ENCODE results near the gene PSMA2. TPM values are rescaled to one million over a fixed set of nuclear protein-coding genes. Genes with fewer than 3 reads are reported as not detected.

PSMA2 gene
- polyA plus RNA-seq, 2 donors: 36.2 to 103 TPM

GRCh38 chr7:42945821-42946626, 14.1 kb upstream of the PSMA2 start:
- Histone ChIP-seq H3K27me3 (ENCODE audit: control insufficient read depth in 1 of 2, insufficient read depth in 2 of 2, low read length in 2 of 2) (no peaks in the 10 kb centered on the region), H3K4me3 (ENCODE audit: low read depth in 1 of 2, low read length in 2 of 2) (no peak overlapping the region), H3K27ac (ENCODE audit: low read depth in 2 of 2, low read length in 1 of 2) (no peak overlapping the region), H3K36me3 (ENCODE audit: control insufficient read depth in 2 of 2, insufficient read depth in 2 of 2, low read length in 1 of 2) (no peaks in the 10 kb centered on the region), H3K4me1 (ENCODE audit: control insufficient read depth in 2 of 2, insufficient read depth in 2 of 2, low read length in 1 of 2) (no peaks in the 10 kb centered on the region), H3K9me3 (ENCODE audit: control insufficient read depth in 2 of 2, insufficient read depth in 1 of 2, low read depth in 1 of 2, low read length in 1 of 2) (no peaks in the 10 kb centered on the region)
- 33 to 34% methylated on average over 4 of the region's 4 CpGs for WGBS, 2 donors

GRCh38 chr7:42940985-42941847, 9.2 kb upstream of the PSMA2 start:
- Histone ChIP-seq H3K36me3 (ENCODE audit: control insufficient read depth in 2 of 2, insufficient read depth in 2 of 2, low read length in 1 of 2) (peaks cover 0 to 7% of the 10 kb centered on the region in 2 donors), H3K4me3 (ENCODE audit: low read depth in 1 of 2, low read length in 2 of 2) (no peak overlapping the region), H3K27ac (ENCODE audit: low read depth in 2 of 2, low read length in 1 of 2) (no peak overlapping the region), H3K9me3 (ENCODE audit: control insufficient read depth in 2 of 2, insufficient read depth in 1 of 2, low read depth in 1 of 2, low read length in 1 of 2) (no peaks in the 10 kb centered on the region), H3K4me1 (ENCODE audit: control insufficient read depth in 2 of 2, insufficient read depth in 2 of 2, low read length in 1 of 2) (no peaks in the 10 kb centered on the region), H3K27me3 (ENCODE audit: control insufficient read depth in 1 of 2, insufficient read depth in 2 of 2, low read length in 2 of 2) (no peaks in the 10 kb centered on the region)
- WGBS, 2 donors: 54% methylated on average over 13 of the region's 13 CpGs

GRCh38 chr7:42939457-42940240, 7.7 kb upstream of the PSMA2 start:
- Histone ChIP-seq H3K9me3 (ENCODE audit: control insufficient read depth in 2 of 2, insufficient read depth in 1 of 2, low read depth in 1 of 2, low read length in 1 of 2) (no peaks in the 10 kb centered on the region), H3K36me3 (ENCODE audit: control insufficient read depth in 2 of 2, insufficient read depth in 2 of 2, low read length in 1 of 2) (peaks cover 0 to 7% of the 10 kb centered on the region in 2 donors), H3K4me1 (ENCODE audit: control insufficient read depth in 2 of 2, insufficient read depth in 2 of 2, low read length in 1 of 2) (no peaks in the 10 kb centered on the region), H3K27ac (ENCODE audit: low read depth in 2 of 2, low read length in 1 of 2) (no peak overlapping the region), H3K4me3 (ENCODE audit: low read depth in 1 of 2, low read length in 2 of 2) (no peak overlapping the region), H3K27me3 (ENCODE audit: control insufficient read depth in 1 of 2, insufficient read depth in 2 of 2, low read length in 2 of 2) (no peaks in the 10 kb centered on the region)
- 74 to 79% methylated on average over 4 of the region's 4 CpGs for WGBS, 2 donors

- H3K4me1 ChIP-seq (ENCODE audit: control insufficient read depth in 2 of 2, insufficient read depth in 2 of 2, low read length in 1 of 2): peaks cover 0 to 3% of the 10 kb centered on the region in 2 donors
- H3K4me3 ChIP-seq (ENCODE audit: low read depth in 1 of 2, low read length in 2 of 2): no peak overlapping the region
- WGBS, 2 donors: 92 to 93% methylated on average over 5 of the region's 5 CpGs
- H3K27ac ChIP-seq (ENCODE audit: low read depth in 2 of 2, low read length in 1 of 2): no peak overlapping the region
- H3K27me3 ChIP-seq (ENCODE audit: control insufficient read depth in 1 of 2, insufficient read depth in 2 of 2, low read length in 2 of 2): no peaks in the 10 kb centered on the region
- H3K9me3 ChIP-seq (ENCODE audit: control insufficient read depth in 2 of 2, insufficient read depth in 1 of 2, low read depth in 1 of 2, low read length in 1 of 2): no peaks in the 10 kb centered on the region
- H3K36me3 ChIP-seq (ENCODE audit: control insufficient read depth in 2 of 2, insufficient read depth in 2 of 2, low read length in 1 of 2): peaks cover 0 to 7% of the 10 kb centered on the region in 2 donors
Measured at GRCh38 chr7:42935861-42936260, 3.9 kb upstream of the PSMA2 start.

- Histone ChIP-seq H3K27ac (ENCODE audit: low read depth in 2 of 2, low read length in 1 of 2) (no peak overlapping the region), H3K4me1 (ENCODE audit: control insufficient read depth in 2 of 2, insufficient read depth in 2 of 2, low read length in 1 of 2) (peaks cover 0 to 3% of the 10 kb centered on the region in 2 donors), H3K9me3 (ENCODE audit: control insufficient read depth in 2 of 2, insufficient read depth in 1 of 2, low read depth in 1 of 2, low read length in 1 of 2) (no peaks in the 10 kb centered on the region), H3K4me3 (ENCODE audit: low read depth in 1 of 2, low read length in 2 of 2) (no peak overlapping the region), H3K36me3 (ENCODE audit: control insufficient read depth in 2 of 2, insufficient read depth in 2 of 2, low read length in 1 of 2) (peaks cover 0 to 2% of the 10 kb centered on the region in 2 donors), H3K27me3 (ENCODE audit: control insufficient read depth in 1 of 2, insufficient read depth in 2 of 2, low read length in 2 of 2) (no peaks in the 10 kb centered on the region)
- 78 to 79% methylated on average over 3 of the region's 3 CpGs for whole genome bisulfite sequencing, 2 donors
Measured at GRCh38 chr7:42934291-42934690, 2.3 kb upstream of the PSMA2 start.

- peak overlapping the region; percentile 81 to 99 for H3K4me3 ChIP-seq (ENCODE audit: low read depth in 1 of 2, low read length in 2 of 2)
- no peaks in the 10 kb centered on the region for H3K9me3 ChIP-seq (ENCODE audit: control insufficient read depth in 2 of 2, insufficient read depth in 1 of 2, low read depth in 1 of 2, low read length in 1 of 2)
- whole genome bisulfite sequencing, 2 donors: 2 to 3% methylated on average over 17 of the region's 17 CpGs
- H3K27ac ChIP-seq (ENCODE audit: low read depth in 2 of 2, low read length in 1 of 2): peak overlapping the region; percentile 42 to 86
- H3K27me3 ChIP-seq (ENCODE audit: control insufficient read depth in 1 of 2, insufficient read depth in 2 of 2, low read length in 2 of 2): no peaks in the 10 kb centered on the region
- H3K36me3 ChIP-seq (ENCODE audit: control insufficient read depth in 2 of 2, insufficient read depth in 2 of 2, low read length in 1 of 2): no peaks in the 10 kb centered on the region
- H3K4me1 ChIP-seq (ENCODE audit: control insufficient read depth in 2 of 2, insufficient read depth in 2 of 2, low read length in 1 of 2): peaks cover 0 to 3% of the 10 kb centered on the region in 2 donors
Measured at GRCh38 chr7:42932811-42933591, 1.0 kb upstream of the PSMA2 start.

GRCh38 chr7:42931447-42931833, 534 bp downstream of the PSMA2 start:
- 0% methylated on average over 12 of the region's 12 CpGs for WGBS, 2 donors
- peak overlapping the region; percentile 71 to 86 for H3K27ac ChIP-seq (ENCODE audit: low read depth in 2 of 2, low read length in 1 of 2)
- no peaks in the 10 kb centered on the region for H3K9me3 ChIP-seq (ENCODE audit: control insufficient read depth in 2 of 2, insufficient read depth in 1 of 2, low read depth in 1 of 2, low read length in 1 of 2)
- peak overlapping the region; percentile 81 to 99 for H3K4me3 ChIP-seq (ENCODE audit: low read depth in 1 of 2, low read length in 2 of 2)
- no peaks in the 10 kb centered on the region for H3K27me3 ChIP-seq (ENCODE audit: control insufficient read depth in 1 of 2, insufficient read depth in 2 of 2, low read length in 2 of 2)
- peaks cover 0 to 3% of the 10 kb centered on the region in 2 donors for H3K4me1 ChIP-seq (ENCODE audit: control insufficient read depth in 2 of 2, insufficient read depth in 2 of 2, low read length in 1 of 2)
- H3K36me3 ChIP-seq (ENCODE audit: control insufficient read depth in 2 of 2, insufficient read depth in 2 of 2, low read length in 1 of 2): peaks cover 0 to under 1% of the 10 kb centered on the region in 2 donors

- Histone ChIP-seq H3K4me3 (ENCODE audit: low read depth in 1 of 2, low read length in 2 of 2) (peak overlapping the region; percentile 81 to 99), H3K36me3 (ENCODE audit: control insufficient read depth in 2 of 2, insufficient read depth in 2 of 2, low read length in 1 of 2) (peaks cover 0 to 4% of the 10 kb centered on the region in 2 donors), H3K27ac (ENCODE audit: low read depth in 2 of 2, low read length in 1 of 2) (no peak overlapping the region), H3K9me3 (ENCODE audit: control insufficient read depth in 2 of 2, insufficient read depth in 1 of 2, low read depth in 1 of 2, low read length in 1 of 2) (no peaks in the 10 kb centered on the region), H3K4me1 (ENCODE audit: control insufficient read depth in 2 of 2, insufficient read depth in 2 of 2, low read length in 1 of 2) (peaks cover 0 to 3% of the 10 kb centered on the region in 2 donors), H3K27me3 (ENCODE audit: control insufficient read depth in 1 of 2, insufficient read depth in 2 of 2, low read length in 2 of 2) (no peaks in the 10 kb centered on the region)
- WGBS, 2 donors: 5% methylated on average over 5 of the region's 5 CpGs
Measured at GRCh38 chr7:42930889-42931288, 1.1 kb downstream of the PSMA2 start.
